Midbrain (tissue), 1 donor: Measurements from ENCODE around the gene C1orf210.
A peak's percentile ranks its signal among the peaks of the same experiment; 100 is the strongest.

Experiments
- DNase-seq: peaks from one replicate; lab custom pipeline; 2025; lab: John Stamatoyannopoulos, UW

The C1orf210 gene

GRCh38 chr1:43274125-43274803, 11.1 kb downstream of the C1orf210 start:
- DNase-seq, result no peak

- no peak for DNase-seq
Observed at GRCh38 chr1:43273708-43274107, 11.7 kb downstream of the C1orf210 start.

GRCh38 chr1:43272576-43273571, 12.5 kb downstream of the C1orf210 start:
- DNase-seq, result no peak

- DNase-seq, result peak; percentile 77
Observed at GRCh38 chr1:43272161-43272560, 13.2 kb downstream of the C1orf210 start.

GRCh38 chr1:43271186-43272118, 13.9 kb downstream of the C1orf210 start:
- DNase-seq, result no peak

GRCh38 chr1:43270421-43271095, 14.8 kb downstream of the C1orf210 start:
- no peak for DNase-seq

- no peak for DNase-seq
Observed at GRCh38 chr1:43269627-43270375, 15.6 kb downstream of the C1orf210 start, which contains the start of gene TMEM125. TMEM125 (plus strand) TSS chr1:43269983; CDS start chr1:43272723, 2,740 bp downstream.

- DNase-seq, result no peak
Observed at GRCh38 chr1:43267818-43268425, 17.5 kb downstream of the C1orf210 start.

GRCh38 chr1:43267291-43267805, 18.0 kb downstream of the C1orf210 start:
- DNase-seq, result no peak

GRCh38 chr1:43266881-43267280, 18.5 kb downstream of the C1orf210 start:
- no peak for DNase-seq

GRCh38 chr1:43265431-43265830, 19.9 kb downstream of the C1orf210 start:
- no peak for DNase-seq

GRCh38 chr1:43258370-43258769, 27.0 kb downstream of the C1orf210 start:
- DNase-seq, result no peak

- no peak for DNase-seq
Observed at GRCh38 chr1:43256675-43257570, 28.5 kb downstream of the C1orf210 start.

GRCh38 chr1:43255438-43256210, 29.8 kb downstream of the C1orf210 start:
- DNase-seq, result no peak

- no peak for DNase-seq
Observed at GRCh38 chr1:43253876-43254275, 31.5 kb downstream of the C1orf210 start.

GRCh38 chr1:43253173-43253572, 32.2 kb downstream of the C1orf210 start:
- DNase-seq, result no peak

GRCh38 chr1:43252225-43252624, 33.2 kb downstream of the C1orf210 start:
- no peak for DNase-seq

- DNase-seq, result no peak
Observed at GRCh38 chr1:43251024-43251423, 34.4 kb downstream of the C1orf210 start.
